Spleen (tissue), 11 donors: Measurements from ENCODE around the gene KIAA2012. TPM values are rescaled to one million over a fixed set of nuclear protein-coding genes. Genes with fewer than 3 reads are reported as not detected.

ENCODE experiments used
- DNase-seq: peaks from one replicate; pipeline ENCODE4 v3.0.0-alpha.2; 2020
- H3K27ac ChIP-seq, 8 donors: fragments of 200-600 bp; sonication (generic) in 7 of 8; 1 replicate in 4 of 8; 2 replicates in 4 of 8; pipeline versions ENCODE4 v1.5.0 to v1.8.0; 2016 to 2021; ENCODE audit warnings: inconsistent platforms in 4 of 8, mild to moderate bottlenecking in 4 of 8, moderate library complexity in 1 of 8
- H3K27me3 ChIP-seq, 7 donors: fragments of 200-600 bp; sonication (generic) in 6 of 7; replicated peaks in 1 of 7; 1 replicate in 4 of 7; 2 replicates in 3 of 7; pipeline versions ENCODE4 v1.5.0 to v1.8.0; 2016 to 2021; ENCODE audit warnings: inconsistent platforms in 3 of 7, mild to moderate bottlenecking in 1 of 7
- H3K36me3 ChIP-seq, 6 donors: fragments of 200-600 bp; sonication (generic) in 5 of 6; 1 replicate in 4 of 6; 2 replicates in 2 of 6; pipeline versions ENCODE4 v1.5.0 to v1.8.0; 2016 to 2021; ENCODE audit warnings: inconsistent platforms in 2 of 6
- H3K4me1 ChIP-seq, 6 donors: fragments of 200-600 bp; sonication (generic) in 5 of 6; 1 replicate in 3 of 6; 2 replicates in 3 of 6; pipeline versions ENCODE4 v1.5.0 to v1.8.0; 2016 to 2021; ENCODE audit warnings: inconsistent platforms in 3 of 6
- H3K4me3 ChIP-seq, 8 donors: fragments of 200-600 bp; sonication (generic) in 7 of 8; 1 replicate in 4 of 8; 2 replicates in 4 of 8; pipeline versions ENCODE4 v1.5.0 to v1.8.0; 2016 to 2021; ENCODE audit warnings: inconsistent platforms in 4 of 8, mild to moderate bottlenecking in 4 of 8, moderate library complexity in 2 of 8
- H3K9me3 ChIP-seq, 8 donors: fragments of 200-600 bp; sonication (generic) in 7 of 8; 1 replicate in 4 of 8; 2 replicates in 4 of 8; pipeline versions ENCODE4 v1.5.0 to v1.8.0; 2016 to 2021; ENCODE audit warnings: inconsistent platforms in 4 of 8
- CTCF ChIP-seq, 11 experiments: fragments of 200-600 bp in 7 of 11; fragments of 450-650 bp in 4 of 11; sonication (generic) in 4 of 11; IDR thresholded peaks in 8 of 11; conservative IDR thresholded peaks in 3 of 11; 1 replicate in 7 of 11; 2 replicates in 4 of 11; pipeline versions ENCODE4 v1.4.0 to v1.8.0; 2016 to 2021; ENCODE audit warnings: antibody characterized with exemption in 11 of 11, inconsistent platforms in 4 of 11, mild to moderate bottlenecking in 1 of 11
- POLR2A ChIP-seq, 3 donors: fragments of 450-650 bp; IDR thresholded peaks; one replicate each; pipeline ENCODE4 v1.5.1; 2017; ENCODE audit warnings: antibody characterized with exemption in 3 of 3, mild to moderate bottlenecking in 1 of 3
- POLR2AphosphoS5 ChIP-seq, 3 donors: sonication (generic); formaldehyde crosslinking; IDR thresholded peaks; one replicate each; pipeline ENCODE4 v1.5.1; 2017; ENCODE audit warnings: antibody characterized with exemption in 3 of 3
- WGBS, 5 donors: extraction: QIAGEN DNeasy Blood & Tissue Kit in 3 of 5; methylation state at CpG; one replicate each; pipeline versions ENCODE4 v1.1.5 to v1.1.7; 2013 to 2018; 5-methylcytosine and 5-hydroxymethylcytosine counted together
- intact Hi-C: fragments of 100-400 bp; cut with DNase I; formaldehyde crosslinking; loops from one replicate; pipeline ENCODE4 v1.15.0; 2023; ENCODE audit warnings: low total_unique reads
- polyA plus RNA-seq, 3 donors: library from polyadenylated mRNA; stranded (reverse); fragments of 200-250 nt; gene quantifications; one replicate each; pipeline ENCODE4 v1.2.1, GENCODE V29; 2013
- total RNA-seq, 7 donors: library from RNA; depleted of rRNA in 3 of 7; stranded (reverse); fragments of >200 nt in 3 of 7; fragmentation: NEBNext Ultra II Directional in 4 of 7; extraction: Animal tissue kit (Norgen Biotek cat#: 25700) in 4 of 7; gene quantifications; one replicate each; pipeline versions ENCODE4 v1.1.0 to v1.2.1, GENCODE V29; 2016 to 2021
- donor health status: healthy with polysubstance abuse.
- donor health status: DM: no; HTN: no; CAD: no; lungs with moderate emphysema.
- donor health status: DM: no; HTN: no; CAD: no.
- donor health status: Bipolar disorder and iron deficiency.
- donor health status: healthy.
- donor health status: DM: no; HTN: no; CAD: no.
- donor health status: DM: yes; HTN: yes; CAD: no.

The KIAA2012 gene
- total and polyA plus RNA-seq, 10 donors, result not detected

- TF ChIP-seq POLR2AphosphoS5 (IDR thresholded peaks at IDR 0.05) (no peak), CTCF (IDR thresholded peaks at IDR 0.05 in 8 of 11, conservative IDR thresholded peaks at IDR 0.05 in 3 of 11) (no peak), POLR2A (IDR thresholded peaks at IDR 0.05) (no peak)
- no peak for DNase-seq
- WGBS, 5 donors, result 51 to 73% (median 58%) methylated on average over 13 of the region's 13 CpGs
- intact Hi-C loops, result no loop called here
- Histone ChIP-seq H3K4me3 (no peak overlapping the region), H3K27ac (no peak overlapping the region), H3K4me1 (peaks cover 12 to 22% (median 15%) of the 10 kb centered on the region in 6 donors), H3K27me3 (peaks cover 0 to 73% (median 61%) of the 10 kb centered on the region in 7 donors), H3K9me3 (no peaks in the 10 kb centered on the region), H3K36me3 (no peaks in the 10 kb centered on the region)
Measured at GRCh38 chr2:202039278-202040078, 33.6 kb upstream of the KIAA2012 start.

DNA sequence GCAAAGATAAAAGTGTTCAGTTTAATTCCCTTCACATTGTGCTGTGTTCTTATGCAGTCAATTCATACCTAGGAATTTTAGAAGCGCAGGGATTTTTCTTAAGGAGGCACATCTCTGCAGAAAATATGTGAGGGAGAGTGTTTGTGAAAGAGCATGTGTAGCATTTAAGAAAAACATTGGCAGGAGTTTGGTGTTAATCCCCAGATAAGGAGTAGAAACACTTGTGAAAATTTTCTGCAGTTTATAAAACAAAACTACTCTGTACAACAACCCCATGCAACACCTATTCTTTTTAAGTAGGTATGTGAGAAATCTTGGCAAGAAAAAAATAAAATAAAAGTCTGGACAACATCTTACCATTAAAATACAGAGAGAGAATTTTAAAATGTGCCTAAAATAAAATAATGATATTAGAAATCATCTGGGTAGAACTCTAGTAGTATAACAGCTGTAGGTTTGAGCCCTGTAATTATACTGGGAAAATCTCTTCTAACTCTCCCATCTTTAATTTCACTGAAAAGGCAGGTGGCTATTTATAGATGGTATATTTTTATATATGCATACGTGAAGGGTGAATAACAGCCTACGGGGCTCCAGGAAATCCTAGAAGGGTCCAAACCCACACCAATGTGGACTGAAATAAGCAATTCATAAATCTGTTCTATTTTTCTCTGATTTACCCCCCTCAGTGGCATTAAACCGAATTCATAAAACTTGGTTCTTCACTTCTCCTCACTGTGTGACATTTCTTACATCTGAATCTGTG, 32.8 kb upstream of the KIAA2012 start:
- intact Hi-C loops, result no loop called here
- TF ChIP-seq CTCF (IDR thresholded peaks at IDR 0.05 in 8 of 11, conservative IDR thresholded peaks at IDR 0.05 in 3 of 11) (no peak), POLR2A (IDR thresholded peaks at IDR 0.05) (no peak), POLR2AphosphoS5 (IDR thresholded peaks at IDR 0.05) (no peak)
- Histone ChIP-seq H3K27ac (no peak overlapping the region), H3K36me3 (no peaks in the 10 kb centered on the region), H3K4me3 (no peak overlapping the region), H3K27me3 (peaks cover 0 to 65% (median 53%) of the 10 kb centered on the region in 7 donors), H3K9me3 (no peaks in the 10 kb centered on the region), H3K4me1 (peaks cover 5 to 14% (median 7%) of the 10 kb centered on the region in 6 donors)
- WGBS, 5 donors, result 71 to 77% (median 74%) methylated on average over 4 of the region's 4 CpGs
- no peak for DNase-seq

GRCh38 chr2:202042444-202042843, 30.6 kb upstream of the KIAA2012 start:
- no peak for DNase-seq
- Histone ChIP-seq H3K4me1 (peaks cover 0 to 7% (median 0%) of the 10 kb centered on the region in 6 donors), H3K36me3 (no peaks in the 10 kb centered on the region), H3K27ac (no peak overlapping the region), H3K4me3 (no peak overlapping the region), H3K9me3 (no peaks in the 10 kb centered on the region), H3K27me3 (peaks cover 0 to 48% (median 32%) of the 10 kb centered on the region in 7 donors)
- WGBS, 5 donors, result 78 to 91% (median 88%) methylated on average over 5 of the region's 5 CpGs
- TF ChIP-seq POLR2A (IDR thresholded peaks at IDR 0.05) (no peak), CTCF (IDR thresholded peaks at IDR 0.05 in 8 of 11, conservative IDR thresholded peaks at IDR 0.05 in 3 of 11) (no peak), POLR2AphosphoS5 (IDR thresholded peaks at IDR 0.05) (no peak)
- intact Hi-C loops, result no loop called here

- 62 to 76% (median 65%) methylated on average over 6 of the region's 6 CpGs for WGBS, 5 donors
- TF ChIP-seq CTCF (IDR thresholded peaks at IDR 0.05 in 8 of 11, conservative IDR thresholded peaks at IDR 0.05 in 3 of 11) (no peak), POLR2AphosphoS5 (IDR thresholded peaks at IDR 0.05) (no peak), POLR2A (IDR thresholded peaks at IDR 0.05) (no peak)
- Histone ChIP-seq H3K4me3 (no peak overlapping the region), H3K4me1 (peaks cover 0 to 7% (median 0%) of the 10 kb centered on the region in 6 donors), H3K27ac (no peak overlapping the region), H3K27me3 (peaks cover 0 to 37% (median 21%) of the 10 kb centered on the region in 7 donors), H3K9me3 (no peaks in the 10 kb centered on the region), H3K36me3 (no peaks in the 10 kb centered on the region)
- intact Hi-C loops, result no loop called here
- no peak for DNase-seq
Measured at GRCh38 chr2:202043475-202043874, 29.6 kb upstream of the KIAA2012 start.
